Heart left ventricle (tissue), 16 donors: ENCODE results near the gene TMEM239. TPM values are rescaled to one million over a fixed set of nuclear protein-coding genes. Genes with fewer than 3 reads are reported as not detected.
A peak's percentile ranks its signal among the peaks of the same experiment; 100 is the strongest.

Experiments used
- ATAC-seq, 4 donors: fragments of 200-7000 bp; cut with Tn5 transposase; one replicate each; pipeline ENCODE4 v1.9.1; 2020 to 2022; ENCODE audit warnings: moderate library complexity in 4 of 4, mild to moderate bottlenecking in 3 of 4, moderate number of reproducible peaks in 1 of 4
- DNase-seq, 5 donors: peaks; one replicate each; pipeline ENCODE4 v3.0.0-alpha.2; 2020
- H3K27ac ChIP-seq, 12 donors: fragments of 200-600 bp; sonication (generic) in 4 of 12; one replicate each; pipeline versions ENCODE4 v1.5.0 to v1.8.0; 2016 to 2022; ENCODE audit warnings: mild to moderate bottlenecking in 2 of 12
- H3K27me3 ChIP-seq, 9 donors: fragments of 200-600 bp; sonication (generic) in 2 of 9; one replicate each; pipeline versions ENCODE4 v1.5.1 to v1.8.0; 2016 to 2022; ENCODE audit warnings: mild to moderate bottlenecking in 3 of 9
- H3K36me3 ChIP-seq, 9 donors: fragments of 200-600 bp; sonication (generic) in 2 of 9; one replicate each; pipeline versions ENCODE4 v1.5.0 to v1.8.0; 2018 to 2022; ENCODE audit warnings: mild to moderate bottlenecking in 2 of 9
- H3K4me1 ChIP-seq, 12 donors: fragments of 200-600 bp; sonication (generic) in 4 of 12; one replicate each; pipeline versions ENCODE4 v1.5.0 to v1.8.0; 2016 to 2022; ENCODE audit warnings: mild to moderate bottlenecking in 3 of 12
- H3K4me3 ChIP-seq, 12 donors: fragments of 200-600 bp; sonication (generic) in 4 of 12; one replicate each; pipeline versions ENCODE4 v1.5.0 to v1.8.0; 2017 to 2022; ENCODE audit warnings: mild to moderate bottlenecking in 9 of 12, moderate library complexity in 4 of 12
- H3K9me3 ChIP-seq, 12 donors: fragments of 200-600 bp; sonication (generic) in 4 of 12; one replicate each; pipeline versions ENCODE4 v1.5.0 to v1.8.0; 2016 to 2022; ENCODE audit warnings: mild to moderate bottlenecking in 1 of 12
- POLR2A ChIP-seq, 2 donors: fragments of 450-650 bp; IDR thresholded peaks; one replicate each; pipeline ENCODE4 v1.6.1; 2017; ENCODE audit warnings: antibody characterized with exemption in 2 of 2, mild to moderate bottlenecking in 2 of 2, moderate library complexity in 2 of 2
- WGBS, 4 donors: extraction: QIAGEN DNeasy Blood & Tissue Kit in 2 of 4; methylation state at CpG; one replicate each; pipeline versions ENCODE4 v1.1.5 to v1.1.7; 2013 to 2018; 5-methylcytosine and 5-hydroxymethylcytosine counted together
- intact Hi-C, 10 donors: fragments of 100-400 bp; cut with DNase I; formaldehyde crosslinking; loops; one replicate each; pipeline versions ENCODE4 v1.11.1 to v1.14.2; 2022
- polyA plus RNA-seq, 2 donors: library from polyadenylated mRNA; stranded (reverse); fragments of 200-250 nt; gene quantifications; one replicate each; pipeline ENCODE4 v1.2.3, GENCODE V29; 2013
- total RNA-seq, 9 donors: library from RNA; depleted of rRNA in 2 of 9; stranded (reverse); fragments of >200 nt in 2 of 9; fragmentation: NEBNext Ultra II Directional in 3 of 9; extraction: Animal tissue kit (Norgen Biotek cat#: 25700) in 3 of 9; gene quantifications; one replicate each; pipeline versions ENCODE4 v1.1.0 to v1.2.4, GENCODE V29; 2016 to 2023
- TF ChIP-seq, protein P1 (sequence below), 12 donors: fragments of 200-600 bp; sonication (generic) in 4 of 12; IDR thresholded peaks; one replicate each; pipeline versions ENCODE4 v1.5.0 to v1.8.0; 2018 to 2022; ENCODE audit warnings: antibody characterized with exemption in 12 of 12, mild to moderate bottlenecking in 5 of 12
- donor health status: ischemic (EF 13 %, LVEDD 7.1; RV severe dilation, severe dysfunction).
- donor health status: healthy with polysubstance abuse.
- donor health status: DM: no; HTN: yes; CAD: no.
- donor health status: DM: no; HTN: no; CAD: no.
- donor health status: ischemic (EF 25% LVEDD 6.9; RV normal size, moderate dysfunction).
- donor health status: ischemic (EF 25% LVEDD 5.7; RV mildly dilated, moderate dysfunction).
- donor health status: healthy.
- donor health status: DM: yes; HTN: yes; CAD: no.
- donor health status: ischemic (EF 35%, LVEDD 5.7; RV mildly dilated, moderate dysfunction).
- donor health status: nonischemic (EF 11% LVEDD 7.7; RV severe dilation, severe dysfunction).
- donor health status: DM: yes; HTN: yes; CAD: no.
- donor health status: PGD.
- donor health status: ischemic (EF 29% LVEDD 5.4; RV normal size, mild dysfunction).
- donor health status: nonischemic (EF 23%, LVEDD 6.1; RV moderate dilation, normal function).

Gene TMEM239
- total and polyA plus RNA-seq, 11 donors, result not detected

DNA sequence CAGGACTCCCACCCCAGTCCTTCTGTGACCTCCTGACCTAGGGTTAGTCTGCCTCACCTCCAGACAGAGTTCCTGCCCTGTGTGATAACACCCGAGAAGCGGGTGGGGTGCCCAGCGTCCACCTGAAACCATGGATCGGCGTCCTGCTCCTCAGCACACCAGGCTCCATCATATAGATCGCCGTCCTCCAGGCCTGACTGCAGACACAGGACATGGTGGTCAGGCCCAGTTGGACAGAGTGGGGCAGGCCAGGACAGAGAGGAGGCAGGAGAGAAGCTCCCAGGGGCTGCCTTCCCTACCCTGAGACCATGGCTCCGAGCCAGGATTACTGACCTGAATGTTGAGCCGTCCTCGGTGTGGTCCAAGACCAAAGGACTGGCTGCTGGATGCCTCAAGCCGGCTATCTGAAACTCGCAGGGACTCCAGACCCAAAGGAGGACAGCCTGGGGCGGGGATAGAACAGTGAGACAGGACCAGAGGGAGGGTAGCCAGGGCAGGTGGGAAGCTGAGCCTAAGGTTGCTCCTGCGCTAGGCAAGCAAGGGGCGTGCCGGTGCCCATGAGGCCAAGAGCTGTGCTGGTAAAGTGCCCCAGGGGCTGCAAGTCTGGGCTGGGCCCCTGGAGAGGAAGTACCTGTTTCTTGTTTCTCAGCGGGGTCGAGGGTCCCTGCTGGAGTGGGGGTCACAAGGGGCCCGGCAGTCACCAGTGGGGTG, 17.9 kb upstream of the TMEM239 start:
- TF ChIP-seq, protein P1, sequence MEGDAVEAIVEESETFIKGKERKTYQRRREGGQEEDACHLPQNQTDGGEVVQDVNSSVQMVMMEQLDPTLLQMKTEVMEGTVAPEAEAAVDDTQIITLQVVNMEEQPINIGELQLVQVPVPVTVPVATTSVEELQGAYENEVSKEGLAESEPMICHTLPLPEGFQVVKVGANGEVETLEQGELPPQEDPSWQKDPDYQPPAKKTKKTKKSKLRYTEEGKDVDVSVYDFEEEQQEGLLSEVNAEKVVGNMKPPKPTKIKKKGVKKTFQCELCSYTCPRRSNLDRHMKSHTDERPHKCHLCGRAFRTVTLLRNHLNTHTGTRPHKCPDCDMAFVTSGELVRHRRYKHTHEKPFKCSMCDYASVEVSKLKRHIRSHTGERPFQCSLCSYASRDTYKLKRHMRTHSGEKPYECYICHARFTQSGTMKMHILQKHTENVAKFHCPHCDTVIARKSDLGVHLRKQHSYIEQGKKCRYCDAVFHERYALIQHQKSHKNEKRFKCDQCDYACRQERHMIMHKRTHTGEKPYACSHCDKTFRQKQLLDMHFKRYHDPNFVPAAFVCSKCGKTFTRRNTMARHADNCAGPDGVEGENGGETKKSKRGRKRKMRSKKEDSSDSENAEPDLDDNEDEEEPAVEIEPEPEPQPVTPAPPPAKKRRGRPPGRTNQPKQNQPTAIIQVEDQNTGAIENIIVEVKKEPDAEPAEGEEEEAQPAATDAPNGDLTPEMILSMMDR (IDR thresholded peaks at IDR 0.05), result no peak
- no peak for TF ChIP-seq POLR2A (IDR thresholded peaks at IDR 0.05)
- Histone ChIP-seq H3K4me3 (no peak overlapping the region), H3K9me3 (peaks cover 0 to 5% (median 0%) of the 10 kb centered on the region in 12 donors), H3K4me1 (peaks cover 0 to 23% (median 0%) of the 10 kb centered on the region in 12 donors), H3K36me3 (no peaks in the 10 kb centered on the region), H3K27ac (no peak overlapping the region), H3K27me3 (peaks cover 25 to 89% (median 60%) of the 10 kb centered on the region in 9 donors)
- WGBS, 4 donors, result 87 to 93% (median 90%) methylated on average over 17 to 19 of the region's 19 CpGs
- ATAC-seq, result no peak
- DNase-seq, result no peak
- intact Hi-C loops, result no loop called here

DNA sequence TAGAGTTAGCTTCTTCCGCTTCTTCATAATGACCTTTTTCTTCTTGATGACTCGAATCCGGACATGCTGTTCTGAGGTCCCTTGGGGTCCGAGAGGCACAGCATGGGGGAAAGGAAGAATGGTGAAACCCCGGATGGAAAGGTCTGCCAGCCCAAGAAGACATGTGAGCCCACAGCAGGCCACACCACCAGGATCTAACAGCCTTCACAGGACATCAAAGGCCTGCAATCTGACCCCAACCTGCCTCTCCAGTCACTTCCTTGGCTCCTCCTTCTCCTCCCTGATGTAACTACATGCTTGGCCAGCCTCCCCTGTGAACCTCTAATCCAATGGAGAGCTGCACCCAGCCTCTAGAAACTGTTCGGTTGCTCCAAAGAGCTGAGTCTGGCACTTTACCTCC, 17.4 kb upstream of the TMEM239 start:
- intact Hi-C loops, result no loop called here
- 69 to 81% (median 76%) methylated on average over 6 of the region's 6 CpGs for WGBS, 4 donors
- TF ChIP-seq, protein P1 (IDR thresholded peaks at IDR 0.05), result no peak
- no peak for TF ChIP-seq POLR2A (IDR thresholded peaks at IDR 0.05)
- H3K9me3 ChIP-seq, result peaks cover 0 to 5% (median 0%) of the 10 kb centered on the region in 12 donors
- ATAC-seq, result no peak
- peaks cover 0 to 23% (median 0%) of the 10 kb centered on the region in 12 donors for H3K4me1 ChIP-seq
- peaks cover 25 to 89% (median 62%) of the 10 kb centered on the region in 9 donors for H3K27me3 ChIP-seq
- no peak for DNase-seq
- H3K27ac ChIP-seq, result no peak overlapping the region
- H3K4me3 ChIP-seq, result no peak overlapping the region
- H3K36me3 ChIP-seq, result no peaks in the 10 kb centered on the region

DNA sequence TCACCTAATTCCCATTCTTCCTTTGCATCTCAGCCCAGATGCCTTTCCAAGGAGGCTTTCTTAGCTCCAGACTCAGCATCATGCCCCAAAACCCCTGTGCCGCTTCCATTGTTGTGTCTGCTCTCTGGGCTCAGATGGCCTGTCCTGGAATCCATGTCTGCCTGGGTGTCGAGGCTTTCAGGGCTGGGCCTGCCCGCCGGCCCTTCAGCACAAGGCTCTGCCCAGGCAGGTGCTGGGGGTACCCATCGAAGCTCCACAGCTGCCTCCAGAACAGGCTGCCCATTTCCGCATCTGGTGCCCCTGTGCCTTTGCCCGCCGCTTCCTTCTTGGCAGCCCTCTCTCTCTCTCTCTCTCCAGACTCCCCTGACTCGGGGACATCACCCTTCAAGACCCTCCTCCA, 16.9 kb upstream of the TMEM239 start:
- peaks cover 0 to 23% (median 0%) of the 10 kb centered on the region in 12 donors for H3K4me1 ChIP-seq
- no peak overlapping the region for H3K27ac ChIP-seq
- H3K4me3 ChIP-seq, result peak overlapping the region in 6 of 12 donors; percentile 20 to 50 (median 40)
- H3K9me3 ChIP-seq, result peaks cover 0 to 5% (median 0%) of the 10 kb centered on the region in 12 donors
- no peaks in the 10 kb centered on the region for H3K36me3 ChIP-seq
- DNase-seq (no peak), ATAC-seq (no peak)
- intact Hi-C loops, result no loop called here
- WGBS, 4 donors, result 56 to 65% (median 65%) methylated on average over 9 of the region's 9 CpGs
- TF ChIP-seq POLR2A (IDR thresholded peaks at IDR 0.05), result no peak
- TF ChIP-seq, protein P1 (IDR thresholded peaks at IDR 0.05), result no peak
- H3K27me3 ChIP-seq, result peaks cover 25 to 90% (median 67%) of the 10 kb centered on the region in 9 donors

DNA sequence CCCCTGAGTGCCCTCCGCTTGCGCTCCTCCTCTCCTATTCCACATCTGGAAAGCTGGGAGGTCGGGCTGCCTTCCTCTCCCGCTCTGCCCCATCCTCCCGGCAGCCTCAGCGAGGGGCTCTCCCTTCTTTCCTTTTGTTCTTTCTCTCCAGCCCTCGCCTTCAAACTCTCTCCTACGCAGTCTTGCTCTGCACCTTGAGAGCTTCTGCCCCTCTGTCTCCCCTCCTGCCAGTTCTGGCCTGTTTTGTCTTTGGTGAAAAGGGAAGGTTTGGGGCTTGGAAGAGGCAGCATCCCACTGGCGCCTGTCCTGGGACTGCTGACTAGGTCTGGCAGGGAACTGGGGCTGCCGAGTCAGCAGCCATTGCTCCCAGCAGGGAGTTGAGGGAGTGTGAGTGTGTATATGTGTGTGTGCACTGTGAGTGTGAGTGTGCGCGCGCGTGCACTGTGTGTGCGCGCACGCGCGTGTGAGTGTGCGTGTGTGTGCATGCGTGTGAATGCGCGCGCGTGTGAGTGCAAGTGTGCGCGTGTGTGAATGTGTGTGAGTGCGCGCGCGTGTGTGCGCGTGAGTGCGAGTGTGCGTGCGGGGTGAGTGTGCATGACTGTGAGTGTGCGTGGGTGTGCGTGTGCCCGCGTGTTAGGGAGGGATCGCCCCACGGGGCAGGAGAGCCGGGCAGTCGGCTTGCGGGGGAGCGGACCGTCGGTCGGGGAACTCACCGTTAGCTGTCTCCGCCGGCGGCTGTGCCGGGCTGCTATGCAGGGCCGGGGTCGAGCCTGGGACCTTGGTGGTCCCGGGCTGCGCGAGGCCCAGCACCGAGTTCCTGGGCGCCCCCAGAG, 16.3 kb upstream of the TMEM239 start:
- DNase-seq, result no peak
- Histone ChIP-seq H3K4me3 (peak overlapping the region in 10 of 12 donors; percentile 3 to 50 (median 33)), H3K4me1 (peaks cover 0 to 23% (median 0%) of the 10 kb centered on the region in 12 donors), H3K27me3 (peaks cover 26 to 96% (median 71%) of the 10 kb centered on the region in 9 donors), H3K9me3 (peaks cover 0 to 5% (median 0%) of the 10 kb centered on the region in 12 donors), H3K36me3 (no peaks in the 10 kb centered on the region), H3K27ac (no peak overlapping the region)
- intact Hi-C loops, result no loop called here
- TF ChIP-seq, protein P1 (IDR thresholded peaks at IDR 0.05), result no peak
- no peak for TF ChIP-seq POLR2A (IDR thresholded peaks at IDR 0.05)
- WGBS, 4 donors, result 2 to 6% (median 3%) methylated on average over 43 to 61 of the region's 61 CpGs
- peak in 3 of 4 donors; percentile 22 to 49 (median 35) for ATAC-seq
